H1 (cell line): ENCODE measurements around the gene TRIM71. TPM values are rescaled to one million over a fixed set of nuclear protein-coding genes. Genes with fewer than 3 reads are reported as not detected.

Source experiments
- CTCF ChIA-PET: fragments of 300-600 bp; sonication (Branson Sonifier 250); formaldehyde crosslinking; loops from one replicate; lab custom pipeline; 2021; ENCODE audit not compliant: partially characterized antibody; lab: Charles Lee
- POLR2A ChIA-PET: fragments of 300-600 bp; sonication (Branson Sonifier 250); formaldehyde crosslinking; loops from one replicate; lab custom pipeline; 2021; ENCODE audit warnings: inconsistent platforms; ENCODE audit not compliant: partially characterized antibody; lab: Charles Lee
- DNase-seq, 2 experiments: peaks; one replicate each; pipeline versions ENCODE4 v3.0.0 to v3.0.0-alpha.2; 2010 to 2022; ENCODE audit warnings: low spot score in 2 of 2, low read depth in 1 of 2, mixed read lengths in 1 of 2
- FAIRE-seq: peaks from 2 replicates; lab custom pipeline; 2011; peaks lifted over from hg19 to GRCh38; lab: Jason Lieb, UNC
- H2AFZ ChIP-seq: 2 replicates; pipeline ENCODE4 v1.8.1; 2012; ENCODE audit warnings: low read length, inconsistent platforms
- H2AK5ac ChIP-seq: 2 replicates; pipeline ENCODE4 v1.6.1; 2013; ENCODE audit warnings: low read depth, low read length
- H2BK120ac ChIP-seq: replicated peaks from 2 replicates; pipeline ENCODE3; 2013; ENCODE audit warnings: low read depth, low read length, inconsistent platforms
- H2BK12ac ChIP-seq: 2 replicates; pipeline ENCODE4 v1.6.1; 2013; ENCODE audit warnings: low read depth, low read length
- H2BK15ac ChIP-seq: 2 replicates; pipeline ENCODE4 v1.6.1; 2013; ENCODE audit warnings: low read length
- H2BK20ac ChIP-seq: 2 replicates; pipeline ENCODE4 v1.6.1; 2013; ENCODE audit warnings: low read length
- H2BK5ac ChIP-seq: 2 replicates; pipeline ENCODE4 v1.6.1; 2013; ENCODE audit warnings: low read depth, low read length
- H3K14ac ChIP-seq: 2 replicates; pipeline ENCODE4 v1.6.1; 2013; ENCODE audit warnings: inconsistent platforms; ENCODE audit not compliant: insufficient read length
- H3K18ac ChIP-seq: 2 replicates; pipeline ENCODE4 v1.6.1; 2013; ENCODE audit warnings: low read length; ENCODE audit errors: extremely low read depth
- H3K23ac ChIP-seq: 2 replicates; pipeline ENCODE4 v1.6.1; 2013; ENCODE audit warnings: inconsistent platforms; ENCODE audit not compliant: insufficient read length
- H3K23me2 ChIP-seq: 2 replicates; pipeline ENCODE4 v1.6.1; 2013; ENCODE audit warnings: low read depth, low read length
- H3K27ac ChIP-seq: 2 replicates; pipeline ENCODE4 v1.6.1; 2011; ENCODE audit warnings: low read depth, low read length, inconsistent platforms
- H3K27me3 ChIP-seq, 4 experiments: replicated peaks in 1 of 4; 1 replicate in 1 of 4; 2 replicates in 3 of 4; pipeline versions ENCODE4 v1.6.1 to v1.8.1; 2011 to 2013; ENCODE audit warnings: low read length in 3 of 4, mild to moderate bottlenecking in 3 of 4, inconsistent platforms in 2 of 4, mixed read lengths in 2 of 4, moderate library complexity in 1 of 4; ENCODE audit not compliant: control insufficient read depth in 3 of 4, insufficient read depth in 3 of 4; ENCODE audit errors: extremely low read depth in 1 of 4
- H3K36me3 ChIP-seq, 4 experiments: 2 replicates each; pipeline versions ENCODE4 v1.6.1 to v1.8.1; 2011 to 2013; ENCODE audit warnings: mild to moderate bottlenecking in 4 of 4, low read length in 3 of 4, moderate library complexity in 2 of 4, control low read depth in 1 of 4, inconsistent platforms in 1 of 4; ENCODE audit not compliant: insufficient read depth in 4 of 4, control insufficient read depth in 2 of 4
- H3K4ac ChIP-seq: replicated peaks from 2 replicates; pipeline ENCODE3; 2013; ENCODE audit warnings: low read length, low read depth, mixed read lengths, inconsistent platforms; ENCODE audit not compliant: insufficient read length
- H3K4me1 ChIP-seq, 4 experiments: replicated peaks in 1 of 4; 1 replicate in 1 of 4; 2 replicates in 3 of 4; pipeline versions ENCODE4 v1.6.1 to v1.8.1; 2011 to 2013; ENCODE audit warnings: low read length in 3 of 4, inconsistent platforms in 2 of 4, mixed read lengths in 1 of 4; ENCODE audit not compliant: insufficient read depth in 4 of 4, control insufficient read depth in 3 of 4
- H3K4me2 ChIP-seq, 2 experiments: 2 replicates each; pipeline versions ENCODE4 v1.6.1 to v1.8.1; 2011 to 2013; ENCODE audit warnings: low read depth in 2 of 2, low read length in 2 of 2, control low read depth in 1 of 2, inconsistent platforms in 1 of 2, mild to moderate bottlenecking in 1 of 2; ENCODE audit not compliant: insufficient read depth in 1 of 2
- H3K4me3 ChIP-seq, 4 experiments: fragments of 200-600, 300-600 bp in 1 of 4; sonication (generic), shearing (Covaris generic), sonication (Bioruptor Twin) in 1 of 4; 2 replicates each; pipeline versions ENCODE4 v1.5.1 to v1.8.1; 2011 to 2016; ENCODE audit warnings: low read length in 4 of 4, low read depth in 3 of 4, control low read depth in 2 of 4, inconsistent platforms in 2 of 4, mild to moderate bottlenecking in 2 of 4, mixed read lengths in 1 of 4, moderate library complexity in 1 of 4; ENCODE audit not compliant: insufficient read depth in 2 of 4; ENCODE audit errors: extremely low read depth in 1 of 4
- H3K56ac ChIP-seq: replicated peaks from 2 replicates; pipeline ENCODE3; 2013; ENCODE audit warnings: low read depth, mild to moderate bottlenecking, mixed read lengths, low read length, inconsistent platforms; ENCODE audit not compliant: insufficient read length
- H3K79me1 ChIP-seq: 2 replicates; pipeline ENCODE4 v1.6.1; 2013; ENCODE audit warnings: low read depth, low read length, control low read depth
- H3K79me2 ChIP-seq, 2 experiments: 2 replicates each; pipeline versions ENCODE4 v1.6.1 to v1.8.1; 2012 to 2013; ENCODE audit warnings: low read length in 2 of 2, mild to moderate bottlenecking in 2 of 2, inconsistent platforms in 1 of 2; ENCODE audit not compliant: insufficient read depth in 2 of 2, control insufficient read depth in 1 of 2
- H3K9ac ChIP-seq, 4 experiments: replicated peaks in 1 of 4; 1 replicate in 1 of 4; 2 replicates in 3 of 4; pipeline versions ENCODE4 v1.6.1 to v1.8.1; 2011 to 2013; ENCODE audit warnings: low read depth in 3 of 4, low read length in 3 of 4, control low read depth in 2 of 4, mild to moderate bottlenecking in 2 of 4, moderate library complexity in 2 of 4, inconsistent platforms in 1 of 4; ENCODE audit errors: extremely low read depth in 1 of 4
- H3K9me3 ChIP-seq, 2 experiments: 2 replicates each; pipeline versions ENCODE4 v1.6.1 to v1.8.1; 2012 to 2013; ENCODE audit warnings: mild to moderate bottlenecking in 2 of 2, moderate library complexity in 2 of 2, control low read depth in 1 of 2, inconsistent platforms in 1 of 2, low read depth in 1 of 2, low read length in 1 of 2, mixed read lengths in 1 of 2; ENCODE audit not compliant: insufficient read depth in 2 of 2
- H4K20me1 ChIP-seq, 2 experiments: replicated peaks in 1 of 2; 2 replicates each; pipeline versions ENCODE3 to v1.8.1; 2011 to 2013; ENCODE audit warnings: inconsistent platforms in 2 of 2, low read length in 2 of 2, mild to moderate bottlenecking in 1 of 2; ENCODE audit not compliant: insufficient read depth in 2 of 2, control insufficient read depth in 1 of 2
- H4K5ac ChIP-seq: 2 replicates; pipeline ENCODE4 v1.6.1; 2013; ENCODE audit warnings: low read length, low read depth, mixed read lengths, inconsistent platforms; ENCODE audit not compliant: insufficient read length
- H4K8ac ChIP-seq: 2 replicates; pipeline ENCODE4 v1.8.0; 2013; ENCODE audit warnings: mild to moderate bottlenecking, moderate library complexity, low read length, inconsistent platforms; ENCODE audit not compliant: insufficient read depth; ENCODE audit errors: extremely low read depth
- H4K91ac ChIP-seq: replicated peaks from 2 replicates; pipeline ENCODE3; 2013; ENCODE audit warnings: low read length, mixed read lengths, inconsistent platforms; ENCODE audit not compliant: insufficient read length
- BRCA1 ChIP-seq: IDR thresholded peaks from 2 replicates; pipeline ENCODE4 v1.6.1; 2012; ENCODE audit warnings: low read depth, low read length, improper control_type of control experiment
- POLR2AphosphoS5 ChIP-seq: IDR thresholded peaks from 2 replicates; pipeline ENCODE4 v1.6.1; 2011; ENCODE audit warnings: low read depth, low read length
- TAF7 ChIP-seq: optimal IDR thresholded peaks from 2 replicates; pipeline ENCODE3; 2011; ENCODE audit warnings: low read depth, mild to moderate bottlenecking, inconsistent platforms, low read length, moderate library complexity, borderline replicate concordance
- WGBS, 2 experiments: shearing (Covaris generic) in 1 of 2; methylation state at CpG; one replicate each; pipeline versions ENCODE4 v1.1.6 to v1.1.7; 2013 to 2015; ENCODE audit warnings: low lambda C conversion rate in 2 of 2, mixed read lengths in 2 of 2, inconsistent platforms in 1 of 2, low coverage in 1 of 2, missing lambda C conversion rate in 1 of 2; ENCODE audit not compliant: insufficient replicate concordance in 2 of 2, insufficient coverage in 1 of 2, insufficient read length in 1 of 2; ENCODE audit errors: extremely low coverage in 1 of 2, missing lambda C conversion rate in 1 of 2; 5-methylcytosine and 5-hydroxymethylcytosine counted together
- polyA plus RNA-seq, 7 experiments: library from polyadenylated mRNA; depleted of rRNA in 3 of 7; stranded (reverse) in 5 of 7; unstranded in 2 of 7; fragments of >200 nt in 5 of 7; fragments of 200-250 nt in 2 of 7; gene quantifications; 1 replicate in 5 of 7; 2 replicates in 1 of 7; 4 replicates in 1 of 7; pipeline versions ENCODE4 v1.2.1 to v1.2.3, GENCODE V29; 2011 to 2013; ENCODE audit warnings: missing spikeins in 2 of 7, mixed read lengths in 2 of 7
- total RNA-seq: library from RNA; stranded (reverse); fragmentation: NEBNext Ultra II Directional; extraction: Animal tissue kit (Norgen Biotek cat#: 25700); gene quantifications from 2 replicates; pipeline ENCODE4 v1.2.1, GENCODE V29; 2021

TRIM71 gene
- total and polyA plus RNA-seq, 2 of the 8 experiments (the other 6 are each of a cell fraction or from before 2014, with no cell fraction given), result 53.7 to 293 TPM

- H3K23ac ChIP-seq, result no peak overlapping the region
- no peak overlapping the region for H2AFZ ChIP-seq
- H2BK5ac ChIP-seq, result peak overlapping the region; percentile 63
- peak overlapping the region in 1 of 4 experiments; percentile 50; a peak in 1 of 7 replicates for H3K9ac ChIP-seq
- no peak overlapping the region; the same call in 1 of the 2 replicates for H3K18ac ChIP-seq
- H4K8ac ChIP-seq, result no peak overlapping the region
- H3K56ac ChIP-seq, result no peak overlapping the region
- FAIRE-seq (peak; percentile 50), DNase-seq (no peak)
- WGBS, 2 experiments, result 47% methylated on average over 6 of the region's 6 CpGs; no CpG with 5 or more reads in 1 of the 2 experiments
- H2BK20ac ChIP-seq, result 0 out of 2 replicates have a peak overlapping the region, but pooled peaks have one; percentile 36
- peaks cover 27 to 51% (median 46%) of the 10 kb centered on the region in 4 experiments for H3K4me1 ChIP-seq
- H3K36me3 ChIP-seq, result peaks cover 10 to 50% (median 25%) of the 10 kb centered on the region in 4 experiments
- H4K91ac ChIP-seq, result no peak overlapping the region
- H3K79me1 ChIP-seq, result peaks cover 22% of the 10 kb centered on the region
- H3K4me3 ChIP-seq, result peak overlapping the region in 1 of 4 experiments; percentile 22; a peak in 1 of 8 replicates
- peak overlapping the region; percentile 24; the same call in 1 of the 2 replicates for H2AK5ac ChIP-seq
- peak overlapping the region; percentile 65; the same call in 1 of the 2 replicates for H2BK15ac ChIP-seq
- no peaks in the 10 kb centered on the region for H3K9me3 ChIP-seq
- 0 out of 2 replicates have a peak overlapping the region, but pooled peaks have one; percentile 2 for H3K27ac ChIP-seq
- TF ChIP-seq BRCA1 (no peak), TAF7 (peak; percentile 8), POLR2AphosphoS5 (peak; percentile 61)
- H2BK12ac ChIP-seq, result peak overlapping the region; percentile 22; the same call in 1 of the 2 replicates
- H3K4ac ChIP-seq, result no peak overlapping the region
- ChIA-PET CTCF (interaction anchor here (0.5 to 5.1 kb wide), 21 partner anchors 8 to 137 kb away, joined by 3 to 40 read pairs (median 4); no protein-coding TSS in a partner anchor), POLR2A (interaction anchor here (0.6 to 8.2 kb wide), 20 partner anchors 8 to 205 kb away, joined by 3 to 104 read pairs (median 6); partner anchors contain the start of gene TRIM71)
- peaks cover 3% of the 10 kb centered on the region; the same call in 1 of the 2 replicates for H3K23me2 ChIP-seq
- H4K5ac ChIP-seq, result no peak overlapping the region
- H4K20me1 ChIP-seq, result peaks cover 45 to 46% of the 10 kb centered on the region in 2 experiments
- peaks cover 57 to 99% of the 10 kb centered on the region in 2 experiments for H3K79me2 ChIP-seq
- H3K27me3 ChIP-seq, result no peaks in the 10 kb centered on the region
- H3K14ac ChIP-seq, result no peak overlapping the region
- no peak overlapping the region for H2BK120ac ChIP-seq
- peak overlapping the region; percentile 49 to 98 for H3K4me2 ChIP-seq
Observed at GRCh38 chr3:32872487-32873382, 54.9 kb downstream of the TRIM71 start.
